PC-9 (cell line): ENCODE measurements around the gene AXIN2.

Source experiments
- EZH2 ChIP-seq: fragments of 200-600 bp; sonication (generic); IDR thresholded peaks from 2 replicates; pipeline ENCODE4 v1.8.0; 2017; ENCODE audit warnings: antibody characterized with exemption, low read depth
- TF ChIP-seq, protein P1 (sequence below): fragments of 200-600 bp; sonication (generic); conservative IDR thresholded peaks from 2 replicates; pipeline ENCODE4 v1.6.1; 2017; ENCODE audit warnings: mixed run types, antibody characterized with exemption, mild to moderate bottlenecking, moderate library complexity

- TF ChIP-seq, protein P1, sequence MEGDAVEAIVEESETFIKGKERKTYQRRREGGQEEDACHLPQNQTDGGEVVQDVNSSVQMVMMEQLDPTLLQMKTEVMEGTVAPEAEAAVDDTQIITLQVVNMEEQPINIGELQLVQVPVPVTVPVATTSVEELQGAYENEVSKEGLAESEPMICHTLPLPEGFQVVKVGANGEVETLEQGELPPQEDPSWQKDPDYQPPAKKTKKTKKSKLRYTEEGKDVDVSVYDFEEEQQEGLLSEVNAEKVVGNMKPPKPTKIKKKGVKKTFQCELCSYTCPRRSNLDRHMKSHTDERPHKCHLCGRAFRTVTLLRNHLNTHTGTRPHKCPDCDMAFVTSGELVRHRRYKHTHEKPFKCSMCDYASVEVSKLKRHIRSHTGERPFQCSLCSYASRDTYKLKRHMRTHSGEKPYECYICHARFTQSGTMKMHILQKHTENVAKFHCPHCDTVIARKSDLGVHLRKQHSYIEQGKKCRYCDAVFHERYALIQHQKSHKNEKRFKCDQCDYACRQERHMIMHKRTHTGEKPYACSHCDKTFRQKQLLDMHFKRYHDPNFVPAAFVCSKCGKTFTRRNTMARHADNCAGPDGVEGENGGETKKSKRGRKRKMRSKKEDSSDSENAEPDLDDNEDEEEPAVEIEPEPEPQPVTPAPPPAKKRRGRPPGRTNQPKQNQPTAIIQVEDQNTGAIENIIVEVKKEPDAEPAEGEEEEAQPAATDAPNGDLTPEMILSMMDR = no peak
- no peak for TF ChIP-seq EZH2
Observed at GRCh38 chr17:65498816-65499215, 62.6 kb downstream of the AXIN2 start.
